A204.1 (cell line): ENCODE results near the gene F13A1.

Experiments
- FAIRE-seq: peaks from 2 replicates; lab custom pipeline; 2012; peaks lifted over from hg19 to GRCh38; lab: Jason Lieb, UNC

F13A1 gene

DNA sequence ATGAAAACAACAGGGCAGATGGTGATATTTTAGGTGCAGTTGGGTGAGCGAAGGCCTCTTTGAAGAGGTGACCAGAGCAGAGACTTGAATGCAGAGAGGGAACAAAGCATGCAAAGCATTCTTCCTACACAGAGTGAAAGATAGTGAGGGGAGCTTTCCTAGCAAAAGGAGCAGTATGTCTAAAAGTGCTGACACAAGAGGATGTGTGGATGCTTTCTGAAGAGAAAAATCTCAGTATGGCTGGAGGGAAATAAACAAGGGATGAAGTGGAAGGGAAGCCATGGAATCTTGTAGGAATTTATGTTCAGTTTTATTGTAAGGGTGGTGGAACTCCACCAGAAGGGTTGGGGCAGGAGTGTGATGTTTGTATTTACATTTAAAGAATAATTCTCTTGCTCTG is 128.6 kb downstream of the F13A1 start:
- no peak for FAIRE-seq

DNA sequence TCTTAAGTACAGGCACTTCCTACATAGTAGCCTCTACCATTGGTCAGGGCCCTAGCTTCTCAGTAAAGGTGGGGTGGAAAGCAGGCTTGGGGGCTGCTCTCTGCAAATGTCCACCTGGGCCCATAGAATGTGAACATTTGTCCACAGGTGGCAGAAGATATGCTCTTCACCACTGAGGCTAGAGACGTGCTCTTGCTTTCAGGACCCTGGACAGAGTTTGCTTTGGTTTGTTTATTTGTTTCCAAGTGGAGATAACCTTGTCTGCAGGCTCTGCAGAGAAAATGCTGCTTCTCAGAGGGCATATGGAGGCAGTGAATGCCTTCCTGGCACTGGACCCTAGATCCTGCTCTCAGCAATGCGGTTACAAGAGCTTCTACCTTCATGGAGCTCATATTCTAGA is 129.0 kb downstream of the F13A1 start:
- FAIRE-seq, result no peak

DNA sequence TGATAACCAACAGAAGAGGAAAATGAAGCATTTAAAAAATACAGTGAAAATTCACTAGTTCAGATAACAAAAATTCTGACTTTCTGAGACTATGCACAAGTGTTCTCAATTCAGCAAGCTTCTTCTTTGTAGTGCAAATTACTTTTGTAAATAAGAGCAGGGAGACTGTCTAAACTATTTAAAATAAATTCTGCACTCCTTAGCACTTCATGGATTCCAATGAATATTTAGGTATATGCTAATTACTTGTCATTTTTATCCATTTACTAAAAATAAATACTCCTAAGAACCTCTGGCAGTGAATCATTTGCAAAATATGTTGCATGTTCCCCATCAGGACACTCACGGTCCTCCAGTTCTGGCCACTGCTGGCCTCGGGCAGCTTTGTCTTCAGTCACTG is 139.8 kb downstream of the F13A1 start:
- FAIRE-seq, result no peak

DNA sequence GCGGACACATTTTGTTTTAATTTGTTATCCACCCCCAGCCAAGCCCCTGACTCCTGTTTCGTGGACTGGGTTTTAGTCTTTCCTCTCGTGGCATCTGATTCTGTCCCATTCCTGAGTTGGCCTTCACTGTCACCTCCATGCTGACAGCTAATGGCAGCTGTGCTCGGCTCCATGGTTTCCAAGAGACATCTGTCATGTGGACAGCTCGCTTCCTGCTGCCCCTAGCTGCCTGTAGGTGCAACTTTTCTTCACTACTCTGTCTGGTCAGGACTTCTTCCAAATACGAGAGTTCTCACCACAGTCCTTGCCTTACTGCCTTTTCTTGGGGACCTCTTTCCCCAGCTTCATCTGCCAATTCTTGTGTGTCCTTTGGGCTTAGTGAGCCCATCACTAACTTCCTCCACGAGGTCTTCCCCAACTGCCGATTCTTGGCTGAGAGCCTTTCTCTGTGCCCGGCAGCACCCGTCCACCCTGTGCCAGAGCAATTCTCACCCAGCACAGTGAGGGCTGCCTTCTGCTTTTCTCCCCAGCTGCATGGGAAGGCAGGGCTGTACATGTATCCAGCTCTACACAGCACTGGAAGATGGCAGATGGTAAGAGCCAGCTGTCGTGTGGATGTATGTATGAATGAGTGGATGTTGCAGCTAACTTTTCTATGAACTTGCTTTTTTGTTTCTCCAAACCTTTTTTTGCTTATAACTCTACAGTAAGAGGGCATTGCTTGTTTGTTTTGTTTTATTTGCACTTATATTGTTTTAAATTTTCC is 140.4 kb downstream of the F13A1 start:
- no peak for FAIRE-seq

DNA sequence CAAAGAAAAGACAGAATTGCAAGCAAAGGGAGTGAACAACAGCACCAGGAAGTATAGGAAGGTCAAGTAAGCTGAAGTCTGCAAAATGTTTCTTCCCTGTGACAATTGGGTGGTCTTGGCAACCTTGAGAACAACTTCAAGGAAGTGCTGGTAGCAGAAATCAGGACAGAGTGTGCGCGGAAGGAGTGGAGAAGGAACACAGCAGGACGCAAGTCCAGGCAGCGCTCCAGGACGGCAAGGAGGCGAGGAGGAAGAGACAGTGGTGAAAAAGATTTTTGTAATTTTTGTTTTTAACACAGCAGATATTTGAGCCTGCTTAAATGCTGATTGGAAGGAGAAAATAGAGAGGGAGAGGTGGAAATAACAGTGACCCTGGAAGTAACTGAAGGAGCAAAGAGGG is 141.7 kb downstream of the F13A1 start:
- FAIRE-seq, result no peak

DNA sequence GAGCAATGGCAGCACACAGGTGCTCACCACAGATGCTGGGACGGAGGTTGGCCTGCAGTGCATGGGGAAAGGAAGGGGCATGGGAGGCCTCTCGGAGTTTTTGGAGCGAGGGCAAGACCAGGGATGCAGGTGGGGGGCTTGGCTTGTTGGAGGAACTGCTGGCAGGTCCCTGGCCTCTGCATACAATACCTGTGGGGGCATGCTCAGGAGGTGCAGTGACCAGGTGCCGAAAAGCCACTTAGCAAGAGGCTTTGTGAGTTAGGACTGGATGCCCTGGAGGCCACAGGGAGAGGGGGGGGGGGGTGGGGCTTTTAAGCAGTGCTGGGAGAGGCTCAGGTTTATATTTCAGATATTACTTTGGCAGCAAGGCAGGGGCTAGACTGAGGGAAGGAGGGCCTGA is 142.7 kb downstream of the F13A1 start:
- FAIRE-seq, result no peak

DNA sequence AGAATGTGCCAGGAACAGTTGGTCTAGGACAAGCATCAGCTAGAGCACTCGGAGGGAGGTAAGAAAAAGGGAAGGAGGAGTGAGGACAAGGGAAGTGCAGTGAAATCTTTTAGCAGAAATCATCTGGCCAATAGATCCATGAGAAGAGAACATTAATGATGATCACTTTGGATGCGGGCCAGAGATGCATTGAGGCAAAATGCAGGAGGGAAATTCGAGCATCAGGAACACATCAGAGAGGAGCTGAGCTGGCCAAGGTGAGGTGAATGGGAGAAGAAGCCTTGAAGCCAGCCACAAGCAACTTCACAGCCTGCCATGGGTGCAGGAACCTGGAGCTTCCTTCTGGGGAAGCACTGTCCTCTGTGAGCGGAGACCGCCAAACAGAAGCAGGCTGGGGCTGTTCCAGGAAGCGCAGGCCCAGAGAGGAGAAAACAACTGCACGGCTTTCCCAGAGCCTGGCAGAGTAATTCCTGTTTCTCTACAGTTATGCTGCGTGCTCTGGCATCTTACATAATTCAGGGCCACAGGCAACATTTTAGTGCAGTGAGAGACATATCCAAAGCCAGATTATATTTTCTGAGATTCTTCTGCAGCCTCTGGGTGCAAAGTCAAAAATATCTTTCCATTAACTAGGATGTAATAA is 143.8 kb downstream of the F13A1 start:
- no peak for FAIRE-seq

DNA sequence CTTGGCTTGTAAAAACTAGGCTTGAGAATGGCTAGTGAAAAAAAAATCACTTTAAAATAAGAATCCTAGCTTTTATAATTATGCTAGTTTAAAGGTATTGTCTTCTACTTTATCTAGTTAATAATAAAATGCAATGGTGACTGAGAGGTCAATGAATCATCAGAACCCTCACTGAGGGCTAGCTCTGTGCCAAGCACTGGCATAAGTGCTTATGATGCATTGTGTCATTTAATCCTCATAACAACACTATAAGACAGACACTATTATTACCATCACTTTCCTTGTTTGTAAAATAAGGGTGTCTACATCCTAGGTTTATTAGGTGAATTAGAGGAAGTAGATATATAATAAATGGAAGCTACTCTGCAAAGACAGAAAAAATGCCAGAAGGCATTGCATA is 144.3 kb downstream of the F13A1 start:
- no peak for FAIRE-seq

DNA sequence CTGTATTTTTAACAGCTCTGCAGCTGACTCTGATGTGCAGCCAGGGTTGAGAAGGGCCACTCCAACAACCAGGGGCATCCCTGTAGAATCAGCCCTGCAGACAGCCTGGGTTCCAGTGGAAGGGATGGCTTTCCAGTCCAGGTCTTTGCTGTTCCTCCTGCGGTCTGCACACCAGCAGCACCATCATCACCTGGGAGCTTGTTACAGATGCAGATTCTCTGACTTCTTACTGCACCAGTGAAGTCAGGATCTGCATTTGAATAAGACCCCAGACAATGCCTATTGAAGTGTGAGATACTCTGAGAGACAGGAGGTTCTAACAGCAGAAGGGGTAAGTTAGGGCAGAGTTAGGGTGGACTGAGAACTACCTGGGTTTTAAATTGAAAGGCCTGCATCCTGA is 151.3 kb downstream of the F13A1 start:
- FAIRE-seq, result no peak

DNA sequence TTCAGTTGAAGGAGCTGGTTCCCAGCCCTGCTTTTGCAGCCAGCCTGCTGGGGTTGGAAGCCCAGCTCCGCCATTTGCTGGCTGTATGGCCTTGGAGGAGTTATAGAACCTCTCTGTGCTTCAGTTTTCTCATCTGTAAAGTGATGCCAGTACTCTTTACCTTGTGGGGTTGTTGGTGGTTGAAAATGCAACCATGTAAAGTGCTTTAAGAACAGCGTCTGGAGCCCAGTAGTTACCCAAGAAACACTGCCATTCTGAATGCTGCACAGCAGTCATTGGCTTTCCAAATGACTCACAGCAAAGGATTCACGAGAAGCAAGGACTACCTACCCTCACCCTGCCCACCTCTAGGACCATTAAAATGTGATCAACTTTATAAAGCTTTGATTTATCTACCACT is 154.4 kb downstream of the F13A1 start:
- FAIRE-seq, result no peak

DNA sequence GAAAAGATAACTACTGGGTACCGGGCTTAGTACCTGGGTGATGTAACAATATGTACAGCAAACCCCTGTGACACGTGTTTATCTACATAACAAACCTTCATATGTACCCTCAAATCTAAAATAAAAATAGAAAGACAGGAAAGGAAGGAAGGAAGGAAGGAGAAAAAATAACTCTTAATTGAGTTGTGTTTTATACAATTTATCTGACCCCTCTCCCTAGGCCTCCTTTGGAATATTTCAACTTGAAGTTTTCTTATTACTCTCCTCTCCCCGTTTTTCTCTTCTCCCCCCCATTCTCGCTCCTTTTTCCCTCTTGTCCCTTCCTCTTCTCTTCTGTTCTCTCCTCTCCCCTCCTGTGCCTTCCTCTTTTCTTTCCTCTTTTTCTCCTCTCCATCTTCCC is 156.1 kb downstream of the F13A1 start:
- no peak for FAIRE-seq

DNA sequence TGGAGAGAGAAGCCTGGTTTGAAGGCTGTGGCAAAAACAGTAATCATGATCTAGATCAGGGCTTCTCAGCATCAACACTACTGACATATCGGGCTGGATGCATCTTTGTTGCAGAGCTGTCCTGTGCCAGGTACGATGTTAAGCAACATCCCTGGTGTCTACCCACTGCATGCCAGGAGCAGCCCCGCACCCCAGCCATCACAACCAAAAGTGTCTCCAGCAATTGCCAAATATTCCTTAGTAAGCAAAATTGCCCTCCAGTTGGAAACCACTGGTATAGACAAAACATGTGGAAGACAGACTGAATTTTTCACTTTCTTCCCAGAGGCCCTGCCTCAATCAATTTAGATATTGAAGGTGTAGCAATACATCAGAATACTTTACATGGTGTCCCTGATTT is 166.1 kb downstream of the F13A1 start:
- FAIRE-seq, result no peak

DNA sequence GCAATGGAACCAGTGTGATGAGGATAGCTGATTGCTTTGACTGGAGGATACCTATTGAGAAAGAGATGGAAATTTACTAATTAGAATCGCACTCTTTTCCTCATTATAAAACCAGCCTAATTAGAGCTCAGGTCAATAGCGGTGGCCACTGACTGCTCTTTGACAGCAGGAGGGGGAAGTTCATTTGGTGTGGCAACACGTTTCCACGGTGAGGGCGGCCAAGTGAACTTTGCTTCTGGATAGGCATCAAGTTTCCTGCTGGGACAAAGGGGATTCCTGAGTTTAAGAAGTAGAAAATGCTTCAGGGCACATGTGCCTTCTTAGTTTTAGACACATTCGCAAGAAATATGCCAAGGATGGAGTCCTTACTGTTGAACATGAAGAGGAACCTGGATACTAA is 168.4 kb downstream of the F13A1 start:
- no peak for FAIRE-seq

DNA sequence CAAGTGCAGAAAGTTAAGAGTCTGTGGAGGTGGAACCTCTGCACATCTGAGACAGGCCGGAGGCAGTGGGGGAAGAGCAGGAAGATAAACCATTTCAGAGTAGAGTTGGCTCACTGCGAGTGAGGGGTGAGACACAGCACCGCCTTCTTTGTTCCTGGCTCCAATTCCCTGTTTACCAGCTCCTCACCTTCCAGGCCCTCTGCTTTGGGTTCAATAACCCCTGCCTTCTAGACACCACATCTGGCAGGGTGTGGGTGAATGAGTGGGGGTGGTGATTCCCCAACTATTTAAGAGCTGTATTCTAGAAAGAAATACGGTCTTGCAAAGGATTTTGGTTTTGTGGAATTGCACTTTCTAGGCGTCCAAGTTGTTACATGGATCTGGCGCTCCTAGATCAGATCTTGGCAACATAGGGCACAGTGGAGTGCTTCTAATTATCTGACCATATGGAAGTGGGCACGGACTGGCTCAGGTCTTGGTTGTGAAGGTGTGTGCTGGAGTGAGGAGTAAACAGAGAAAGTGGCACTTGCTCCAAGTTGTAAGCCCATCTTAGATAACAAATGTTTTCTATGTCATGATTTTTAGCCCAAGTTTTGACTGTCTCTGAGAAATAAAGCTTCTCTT is 172.2 kb downstream of the F13A1 start:
- no peak for FAIRE-seq

DNA sequence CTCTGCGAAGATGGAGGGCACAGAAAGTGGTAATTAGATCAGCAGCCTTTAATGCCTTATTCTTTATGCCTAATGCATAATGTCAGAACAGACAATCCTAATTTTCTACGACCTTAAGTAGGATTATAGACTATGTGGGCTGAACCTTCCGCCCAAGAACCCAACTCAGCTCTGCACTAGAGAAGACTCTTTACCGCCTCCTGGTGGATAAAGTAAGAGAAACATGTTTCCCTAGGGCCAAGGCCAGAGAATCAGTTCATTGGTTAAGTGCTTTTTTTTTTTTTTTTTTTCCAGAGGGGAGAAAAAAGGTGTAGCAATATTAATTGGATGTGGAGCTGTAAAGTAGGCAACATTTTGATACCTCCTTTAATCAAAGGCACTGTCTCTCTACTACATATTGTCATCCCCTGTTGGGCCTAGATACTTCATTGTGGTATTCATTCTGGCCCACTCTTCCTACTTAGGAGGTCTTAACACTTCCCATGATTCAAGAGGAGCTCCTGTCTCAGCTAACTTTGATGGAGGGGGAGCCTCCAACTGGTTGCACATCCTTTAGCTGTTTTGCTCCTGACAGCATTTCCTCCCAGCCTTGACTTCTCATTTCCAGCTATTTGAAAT is 188.9 kb downstream of the F13A1 start:
- no peak for FAIRE-seq

DNA sequence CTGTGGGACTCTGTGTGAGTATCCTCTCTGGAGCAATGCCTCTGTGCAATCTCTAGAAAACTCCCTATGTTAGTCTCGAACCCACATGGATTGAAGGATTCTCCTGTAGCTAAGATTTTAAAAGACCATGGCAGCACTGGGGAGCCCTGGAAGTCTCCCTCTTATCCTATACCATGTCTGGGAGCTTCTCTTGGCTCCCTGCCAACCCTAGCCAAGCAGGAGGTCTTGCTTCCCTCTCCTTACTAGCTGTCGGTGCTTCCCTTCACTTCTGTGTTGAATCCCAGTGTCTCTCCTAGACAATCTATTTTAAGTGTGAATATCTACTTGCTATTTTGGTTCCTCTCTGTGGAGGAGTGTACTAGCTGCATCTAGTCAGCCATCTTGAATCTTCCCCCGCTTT is 195.0 kb downstream of the F13A1 start:
- no peak for FAIRE-seq

DNA sequence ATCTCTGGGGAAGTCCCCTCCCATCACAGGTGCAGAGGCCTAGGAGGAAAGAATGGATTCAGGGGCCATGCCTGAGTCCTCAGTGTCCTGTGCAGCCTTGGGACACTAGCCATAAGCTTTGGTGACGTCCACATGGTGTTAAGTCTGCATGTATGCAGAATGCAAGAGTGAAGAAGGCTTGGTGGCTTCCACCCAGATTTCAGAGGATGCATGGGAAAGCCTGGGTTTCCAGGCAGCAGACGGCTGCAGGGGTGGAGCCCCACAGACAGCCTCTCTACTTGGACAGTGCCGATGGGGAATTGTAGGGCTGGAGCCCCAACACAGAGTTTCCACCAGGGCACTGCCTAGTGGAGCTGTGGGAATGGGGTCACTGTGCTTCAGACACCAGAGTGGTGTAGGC is 196.7 kb downstream of the F13A1 start:
- FAIRE-seq, result no peak

DNA sequence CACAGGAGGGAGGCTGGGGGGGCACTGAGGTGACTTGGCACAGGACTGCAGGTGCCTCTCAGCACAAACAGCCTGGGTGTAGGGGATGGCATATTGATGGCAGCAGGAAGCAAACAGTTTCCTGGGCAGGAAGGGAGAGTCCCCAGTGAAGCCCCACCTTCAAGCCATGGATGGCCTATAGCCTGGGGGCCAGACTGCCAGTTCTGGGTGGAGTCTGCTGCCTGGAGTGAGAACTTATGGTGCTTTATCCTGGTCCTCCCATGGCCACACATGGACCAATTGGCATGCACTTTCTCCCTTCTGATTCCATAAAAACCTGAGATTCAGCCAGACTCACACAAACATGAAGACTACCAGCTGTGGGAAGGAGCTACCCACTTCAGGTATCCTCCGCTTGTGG is 198.5 kb downstream of the F13A1 start:
- FAIRE-seq, result no peak

DNA sequence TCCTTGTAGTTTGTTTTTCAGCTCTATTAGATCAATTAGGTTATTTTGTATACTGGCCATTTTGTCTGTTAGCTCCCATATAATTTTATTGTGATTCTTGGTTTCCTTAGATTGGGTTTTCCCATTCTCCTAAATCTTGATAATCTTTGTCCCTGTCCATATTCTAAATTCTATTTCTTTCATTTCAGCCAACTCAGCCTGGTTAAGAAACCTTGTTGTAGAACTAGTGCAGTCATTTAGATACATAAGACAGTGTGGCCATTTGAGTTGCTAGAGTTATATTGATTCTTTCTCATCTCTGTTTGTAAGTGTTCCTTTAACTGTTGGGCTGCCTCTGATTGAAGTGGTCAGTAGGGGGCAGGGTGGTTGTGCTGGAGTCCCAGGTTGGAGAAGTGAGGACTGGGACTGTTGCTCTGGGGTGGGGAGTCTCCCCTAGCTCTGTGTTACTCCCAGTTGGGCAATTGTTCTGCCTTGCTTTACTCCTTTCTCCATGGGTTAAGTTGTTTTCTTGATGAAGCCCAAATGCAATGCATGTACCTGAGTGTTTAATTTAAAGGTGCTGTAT is 214.9 kb downstream of the F13A1 start:
- no peak for FAIRE-seq
